Measurements from ENCODE around the gene WFDC6. TPM values are rescaled to one million over a fixed set of nuclear protein-coding genes. Genes with fewer than 3 reads are reported as not detected.
A peak's percentile ranks its signal among the peaks of the same experiment; 100 is the strongest.

WFDC6 gene
- total and polyA plus RNA-seq, 3 experiments from 2014 or later = not detected

DNA sequence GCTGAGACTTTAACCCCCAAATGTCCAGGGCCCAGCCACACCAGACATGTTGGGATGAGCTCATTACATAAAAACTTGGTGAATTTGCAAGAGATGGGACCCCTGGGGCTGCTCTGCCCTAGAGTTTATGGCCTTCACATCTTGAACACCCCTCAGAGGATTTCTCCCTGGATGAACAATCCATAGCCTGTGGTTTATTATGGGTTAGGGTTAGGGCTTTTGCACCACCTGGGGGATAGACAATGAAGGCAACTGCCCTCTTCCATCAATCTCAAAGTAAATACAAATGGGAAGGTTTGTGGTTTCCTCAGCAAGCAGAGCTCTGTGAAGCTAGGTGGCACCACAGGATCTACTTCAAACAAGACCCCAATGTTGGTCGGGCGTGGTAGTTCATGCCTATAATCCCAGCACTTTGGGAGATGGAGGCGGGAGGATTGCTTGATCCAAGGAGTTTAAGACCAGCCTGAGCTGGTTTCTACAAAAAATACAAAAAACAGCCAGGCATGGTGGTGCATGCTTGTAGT lies 41.2 kb downstream of the WFDC6 start:
- Histone ChIP-seq H3K4me1 (ENCODE audit: insufficient read depth, low read length) (no peaks in the 10 kb centered on the region), H3K36me3 (ENCODE audit: insufficient read depth, low read length) (no peaks in the 10 kb centered on the region), H3K4me3 (ENCODE audit: low read length) (no peak overlapping the region), H3K27me3 (ENCODE audit: insufficient read depth, low read length, poor library complexity, severe bottlenecking) (no peaks in the 10 kb centered on the region), H3K9me3 (ENCODE audit: low read length) (no peaks in the 10 kb centered on the region), H3K27ac (ENCODE audit: low read depth, low read length) (no peak overlapping the region)
- no peaks in the 10 kb centered on the region for H3K36me3 Mint-ChIP-seq
- no peaks in the 10 kb centered on the region for H3K9me3 Mint-ChIP-seq
- POLR2A ChIA-PET = no interaction called here
- no peak overlapping the region for H3K4me3 Mint-ChIP-seq
- no peak overlapping the region for H3K27ac Mint-ChIP-seq
- no peak for DNase-seq
- CTCF ChIA-PET = no interaction called here
- peaks cover 18 to 36% of the 10 kb centered on the region in 2 donors for H3K27me3 Mint-ChIP-seq
- no peaks in the 10 kb centered on the region for H3K4me1 Mint-ChIP-seq

DNA sequence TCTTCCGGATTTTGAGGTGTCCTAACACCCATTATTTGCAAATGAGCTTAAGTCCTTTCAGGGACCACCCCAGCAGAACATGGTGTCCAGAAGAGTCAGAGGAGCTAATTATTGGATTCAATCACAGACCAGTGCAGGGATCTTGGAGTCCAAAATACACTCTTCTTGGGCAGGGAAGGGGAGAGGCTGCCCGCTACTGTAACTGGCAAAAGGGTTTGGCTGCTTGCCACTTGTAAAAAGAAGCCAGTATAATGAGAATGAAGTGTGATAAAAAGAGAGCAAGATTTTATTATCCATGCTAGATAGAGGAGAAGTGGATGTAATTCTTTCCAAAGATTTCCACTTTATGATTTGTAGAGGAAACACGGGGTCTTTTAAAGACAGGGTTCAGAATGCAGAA lies 43.1 kb downstream of the WFDC6 start:
- no peak for DNase-seq
- no peaks in the 10 kb centered on the region for H3K36me3 ChIP-seq (ENCODE audit: insufficient read depth, low read length)
- ChIA-PET POLR2A (no interaction called here), CTCF (no interaction called here)
- no peak overlapping the region for H3K4me3 Mint-ChIP-seq
- peaks cover 16 to 37% of the 10 kb centered on the region in 2 donors for H3K27me3 Mint-ChIP-seq
- H3K4me1 Mint-ChIP-seq = no peaks in the 10 kb centered on the region
- H3K9me3 Mint-ChIP-seq = no peaks in the 10 kb centered on the region
- H3K27ac Mint-ChIP-seq = peak overlapping the region in 1 of 8 donors; percentile 41
- no peaks in the 10 kb centered on the region for H3K9me3 ChIP-seq (ENCODE audit: low read length)
- H3K4me1 ChIP-seq (ENCODE audit: insufficient read depth, low read length) = no peaks in the 10 kb centered on the region
- H3K36me3 Mint-ChIP-seq = no peaks in the 10 kb centered on the region
- no peak overlapping the region for H3K27ac ChIP-seq (ENCODE audit: low read depth, low read length)
- no peaks in the 10 kb centered on the region for H3K27me3 ChIP-seq (ENCODE audit: insufficient read depth, low read length, poor library complexity, severe bottlenecking)
- no peak overlapping the region for H3K4me3 ChIP-seq (ENCODE audit: low read length)

DNA sequence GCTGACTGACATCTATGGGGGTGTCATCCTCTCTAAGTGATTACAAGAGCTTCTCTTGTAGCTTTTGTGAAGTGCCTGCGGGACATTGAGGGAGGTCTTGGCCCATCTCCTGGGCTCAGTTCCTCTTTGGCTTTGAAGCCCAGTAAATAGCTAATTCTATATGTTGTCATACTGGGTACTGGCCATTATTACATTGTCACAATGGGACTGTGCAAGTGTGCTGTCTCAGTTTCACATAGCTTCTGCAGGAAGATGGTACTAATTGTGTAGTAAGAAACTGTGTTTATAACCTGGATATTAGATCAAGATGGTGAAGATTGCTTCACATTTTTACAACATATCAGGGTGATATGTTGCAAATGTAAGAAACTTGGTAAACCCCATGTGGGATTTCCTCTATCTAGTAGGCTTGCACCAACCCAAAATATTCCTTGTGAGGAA lies 43.8 kb downstream of the WFDC6 start:
- H3K9me3 ChIP-seq (ENCODE audit: low read length) = no peaks in the 10 kb centered on the region
- H3K27me3 ChIP-seq (ENCODE audit: insufficient read depth, low read length, poor library complexity, severe bottlenecking) = no peaks in the 10 kb centered on the region
- no peak overlapping the region for H3K4me3 ChIP-seq (ENCODE audit: low read length)
- no peak overlapping the region for H3K27ac Mint-ChIP-seq
- H3K27me3 Mint-ChIP-seq = peaks cover 14 to 36% of the 10 kb centered on the region in 2 donors
- no peaks in the 10 kb centered on the region for H3K9me3 Mint-ChIP-seq
- ChIA-PET POLR2A (no interaction called here), CTCF (no interaction called here)
- no peak overlapping the region for H3K4me3 Mint-ChIP-seq
- no peaks in the 10 kb centered on the region for H3K36me3 ChIP-seq (ENCODE audit: insufficient read depth, low read length)
- H3K4me1 ChIP-seq (ENCODE audit: insufficient read depth, low read length) = no peaks in the 10 kb centered on the region
- no peaks in the 10 kb centered on the region for H3K4me1 Mint-ChIP-seq
- no peaks in the 10 kb centered on the region for H3K36me3 Mint-ChIP-seq
- H3K27ac ChIP-seq (ENCODE audit: low read depth, low read length) = no peak overlapping the region
- DNase-seq = no peak

DNA sequence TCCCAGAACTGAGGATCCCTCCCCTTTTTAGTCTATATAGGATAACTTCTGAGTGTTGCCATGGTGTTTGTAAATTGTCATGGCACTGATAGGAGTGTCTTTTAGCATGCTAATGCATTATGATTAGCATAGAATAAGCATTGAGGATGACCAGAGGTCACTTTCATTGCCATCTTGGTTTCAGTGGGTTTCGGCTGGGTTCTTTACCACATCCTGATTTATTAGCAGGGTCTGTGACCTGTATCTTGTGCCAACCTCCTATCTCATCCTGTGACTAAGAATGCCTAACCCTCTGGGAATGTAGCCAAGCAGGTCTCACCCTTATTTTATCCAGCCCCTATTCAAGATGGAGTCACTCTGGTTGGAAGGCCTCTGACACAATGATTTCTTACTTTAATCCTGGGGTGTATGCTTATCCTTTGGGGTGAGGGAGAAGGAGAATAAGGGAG lies 50.2 kb downstream of the WFDC6 start:
- no peaks in the 10 kb centered on the region for H3K9me3 Mint-ChIP-seq
- CTCF ChIA-PET = no interaction called here

DNA sequence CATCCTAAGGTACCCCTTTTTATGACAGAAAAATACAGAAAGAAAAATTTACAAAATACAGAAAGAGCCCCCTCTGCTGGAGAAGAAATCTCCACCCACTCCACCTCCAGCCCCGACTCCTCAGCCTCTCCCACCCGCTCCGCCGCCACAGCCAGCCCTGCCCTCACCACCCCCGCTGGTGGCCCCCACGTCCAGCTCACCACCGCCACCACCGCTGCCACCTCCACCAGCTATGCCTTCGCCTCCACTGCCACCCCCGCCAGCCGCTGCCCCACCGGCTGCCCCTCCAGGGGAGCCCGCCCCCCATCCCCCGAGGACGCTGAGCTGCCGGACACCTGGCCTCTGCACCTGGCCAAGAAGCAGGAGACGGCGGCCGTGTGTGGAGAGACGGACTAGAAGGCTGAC lies 52.0 kb downstream of the WFDC6 start:
- no peak overlapping the region for H3K27ac ChIP-seq (ENCODE audit: low read depth, low read length)
- H3K4me3 ChIP-seq (ENCODE audit: low read length) = no peak overlapping the region
- peaks cover 27 to 61% of the 10 kb centered on the region in 2 donors for H3K27me3 Mint-ChIP-seq
- no peaks in the 10 kb centered on the region for H3K36me3 Mint-ChIP-seq
- CTCF ChIA-PET = no interaction called here
- H3K4me1 Mint-ChIP-seq = no peaks in the 10 kb centered on the region
- no peaks in the 10 kb centered on the region for H3K36me3 ChIP-seq (ENCODE audit: insufficient read depth, low read length)
- no peaks in the 10 kb centered on the region for H3K4me1 ChIP-seq (ENCODE audit: insufficient read depth, low read length)
- H3K4me3 Mint-ChIP-seq = no peak overlapping the region
- H3K9me3 ChIP-seq (ENCODE audit: low read length) = no peaks in the 10 kb centered on the region
- H3K27me3 ChIP-seq (ENCODE audit: insufficient read depth, low read length, poor library complexity, severe bottlenecking) = peaks cover 6% of the 10 kb centered on the region
- H3K27ac Mint-ChIP-seq = no peak overlapping the region
- peak in 1 of 5 donors; percentile 3 for DNase-seq
- POLR2A ChIA-PET = no interaction called here
- H3K9me3 Mint-ChIP-seq = no peaks in the 10 kb centered on the region

More for the DNA sequence above, 50.2 kb downstream of the WFDC6 start:
- H3K4me1 Mint-ChIP-seq = no peaks in the 10 kb centered on the region
- Histone ChIP-seq H3K27ac (ENCODE audit: low read depth, low read length) (no peak overlapping the region), H3K27me3 (ENCODE audit: insufficient read depth, low read length, poor library complexity, severe bottlenecking) (peaks cover 6% of the 10 kb centered on the region), H3K36me3 (ENCODE audit: insufficient read depth, low read length) (no peaks in the 10 kb centered on the region), H3K4me3 (ENCODE audit: low read length) (no peak overlapping the region), H3K9me3 (ENCODE audit: low read length) (no peaks in the 10 kb centered on the region), H3K4me1 (ENCODE audit: insufficient read depth, low read length) (no peaks in the 10 kb centered on the region)
- H3K4me3 Mint-ChIP-seq = no peak overlapping the region
- no peak for DNase-seq
- H3K27me3 Mint-ChIP-seq = peaks cover 28 to 62% of the 10 kb centered on the region in 2 donors
- no peak overlapping the region for H3K27ac Mint-ChIP-seq
- no peaks in the 10 kb centered on the region for H3K36me3 Mint-ChIP-seq
- POLR2A ChIA-PET = no interaction called here

DNA sequence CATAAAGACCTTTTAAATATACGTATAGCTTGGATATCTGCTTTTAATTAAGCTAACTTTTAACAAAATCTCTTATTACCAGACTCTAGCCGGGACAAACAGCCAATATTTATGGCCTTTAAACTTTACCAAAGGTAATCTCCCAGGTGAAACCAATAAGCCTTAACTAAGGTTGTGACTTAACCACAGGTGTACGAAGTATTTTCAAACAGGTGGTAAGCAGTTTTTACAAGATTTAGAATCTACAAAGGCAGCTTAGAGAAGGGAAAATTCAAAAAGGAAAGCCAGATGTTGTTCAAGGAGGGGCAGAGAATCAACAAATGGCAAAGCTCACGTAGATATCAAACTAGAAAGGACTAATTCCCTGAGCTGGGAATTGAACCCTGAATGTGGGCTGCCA lies 53.9 kb downstream of the WFDC6 start:
- POLR2A ChIA-PET = no interaction called here
- Mint-ChIP-seq H3K4me3 (no peak overlapping the region), H3K27ac (no peak overlapping the region), H3K4me1 (no peaks in the 10 kb centered on the region), H3K36me3 (peaks cover 0 to 3% (median 0%) of the 10 kb centered on the region in 3 donors), H3K27me3 (peaks cover 26 to 59% of the 10 kb centered on the region in 2 donors), H3K9me3 (no peaks in the 10 kb centered on the region)
- CTCF ChIA-PET = no interaction called here
- no peak overlapping the region for H3K4me3 ChIP-seq (ENCODE audit: low read length)
- H3K4me1 ChIP-seq (ENCODE audit: insufficient read depth, low read length) = no peaks in the 10 kb centered on the region
- no peaks in the 10 kb centered on the region for H3K36me3 ChIP-seq (ENCODE audit: insufficient read depth, low read length)
- no peak overlapping the region for H3K27ac ChIP-seq (ENCODE audit: low read depth, low read length)
- H3K9me3 ChIP-seq (ENCODE audit: low read length) = no peaks in the 10 kb centered on the region
- peaks cover 6% of the 10 kb centered on the region for H3K27me3 ChIP-seq (ENCODE audit: insufficient read depth, low read length, poor library complexity, severe bottlenecking)
- no peak for DNase-seq

DNA sequence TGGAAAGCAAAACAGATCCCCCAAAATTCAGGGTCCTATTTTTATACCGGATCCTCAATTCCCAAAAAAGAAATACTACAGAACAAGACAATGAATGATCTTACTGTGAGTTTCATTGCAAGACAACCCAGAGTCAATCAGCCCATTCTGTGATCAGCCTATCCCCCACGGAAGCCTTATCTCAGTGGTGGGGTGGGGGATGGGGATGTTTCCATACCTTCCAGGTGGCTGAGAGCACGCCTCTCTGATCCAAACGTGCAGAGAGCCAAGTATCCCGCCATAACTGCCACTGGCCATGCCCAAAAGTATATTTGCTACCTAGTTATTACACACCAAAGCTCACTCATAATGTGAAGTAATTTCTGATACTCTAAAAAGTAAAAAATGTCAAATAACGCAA lies 54.6 kb downstream of the WFDC6 start:
- CTCF ChIA-PET = no interaction called here

More for the DNA sequence above, 54.6 kb downstream of the WFDC6 start:
- Mint-ChIP-seq H3K27ac (no peak overlapping the region), H3K4me3 (no peak overlapping the region), H3K4me1 (no peaks in the 10 kb centered on the region), H3K36me3 (peaks cover 0 to 3% (median 0%) of the 10 kb centered on the region in 3 donors), H3K9me3 (no peaks in the 10 kb centered on the region), H3K27me3 (peaks cover 20 to 64% of the 10 kb centered on the region in 2 donors)
- peaks cover 9% of the 10 kb centered on the region for H3K27me3 ChIP-seq (ENCODE audit: insufficient read depth, low read length, poor library complexity, severe bottlenecking)
- POLR2A ChIA-PET = no interaction called here
- no peaks in the 10 kb centered on the region for H3K4me1 ChIP-seq (ENCODE audit: insufficient read depth, low read length)
- H3K36me3 ChIP-seq (ENCODE audit: insufficient read depth, low read length) = no peaks in the 10 kb centered on the region
- H3K4me3 ChIP-seq (ENCODE audit: low read length) = no peak overlapping the region
- DNase-seq = no peak
- H3K9me3 ChIP-seq (ENCODE audit: low read length) = no peaks in the 10 kb centered on the region
- no peak overlapping the region for H3K27ac ChIP-seq (ENCODE audit: low read depth, low read length)

Measured in CD8-positive, alpha-beta memory T cell (primary cell).